Ishikawa (cell line): ENCODE data around the gene COL18A1.

ENCODE experiments used
- CEBPB ChIP-seq: IDR thresholded peaks from 2 replicates; pipeline ENCODE4 v1.6.1; 2012
- CREB1 ChIP-seq: IDR thresholded peaks from 2 replicates; pipeline ENCODE4 v1.6.1; 2012; ENCODE audit warnings: low read depth
- EGR1 ChIP-seq: IDR thresholded peaks from 2 replicates; pipeline ENCODE4 v1.6.1; 2012
- EP300 ChIP-seq: IDR thresholded peaks from 2 replicates; pipeline ENCODE4 v1.6.1; 2012; ENCODE audit warnings: borderline replicate concordance
- FOXM1 ChIP-seq: IDR thresholded peaks from 2 replicates; pipeline ENCODE4 v1.6.1; 2012; ENCODE audit warnings: low read depth, borderline replicate concordance
- NFIC ChIP-seq: IDR thresholded peaks from 2 replicates; pipeline ENCODE4 v1.6.1; 2012
- RAD21 ChIP-seq: IDR thresholded peaks from 2 replicates; pipeline ENCODE4 v1.6.1; 2012; ENCODE audit warnings: low read depth
- TAF1 ChIP-seq: IDR thresholded peaks from 2 replicates; pipeline ENCODE4 v1.6.1; 2012; ENCODE audit warnings: low read depth, mild to moderate bottlenecking
- TCF12 ChIP-seq: IDR thresholded peaks from 2 replicates; pipeline ENCODE4 v1.6.1; 2012; ENCODE audit warnings: low read depth
- TEAD4 ChIP-seq: IDR thresholded peaks from 2 replicates; pipeline ENCODE4 v1.6.1; 2012
- YY1 ChIP-seq: IDR thresholded peaks from 2 replicates; pipeline ENCODE4 v1.6.1; 2012; ENCODE audit warnings: low read depth
- ZBTB7A ChIP-seq: IDR thresholded peaks from 2 replicates; pipeline ENCODE4 v1.6.1; 2012; ENCODE audit warnings: low read depth
- TF ChIP-seq, protein P1 (sequence below): IDR thresholded peaks from 2 replicates; pipeline ENCODE4 v1.6.1; 2012; ENCODE audit warnings: low read depth, mild to moderate bottlenecking
- TF ChIP-seq, protein P2 (sequence below): IDR thresholded peaks from 2 replicates; pipeline ENCODE4 v1.6.1; 2012
- TF ChIP-seq, protein P3 (sequence below): IDR thresholded peaks from 2 replicates; pipeline ENCODE4 v1.6.1; 2012

Gene COL18A1

DNA sequence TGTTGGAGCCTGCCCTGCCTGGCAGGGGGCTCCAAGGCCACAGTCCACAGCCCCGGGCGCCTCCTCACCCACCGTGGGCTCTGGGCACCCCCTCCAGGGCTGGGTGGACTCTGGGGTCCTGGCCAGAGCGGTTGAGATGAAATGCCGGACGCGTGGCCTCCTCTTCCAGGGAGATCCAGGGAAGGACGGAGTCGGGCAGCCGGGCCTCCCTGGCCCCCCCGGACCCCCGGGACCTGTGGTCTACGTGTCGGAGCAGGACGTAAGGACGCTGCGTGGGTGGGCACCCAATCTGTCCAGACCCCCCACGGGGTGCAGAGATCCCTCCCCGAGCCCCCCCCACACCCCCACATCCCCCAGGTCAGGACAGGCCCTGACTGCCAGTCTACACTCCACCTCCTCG, 86.1 kb downstream of the COL18A1 start:
- TF ChIP-seq NFIC (no peak), EGR1 (no peak), CEBPB (no peak), EP300 (no peak), YY1 (no peak), TAF1 (no peak), TEAD4 (no peak), RAD21 (no peak), FOXM1 (no peak), TCF12 (no peak), ZBTB7A (no peak), CREB1 (no peak)
- TF ChIP-seq, protein P1, sequence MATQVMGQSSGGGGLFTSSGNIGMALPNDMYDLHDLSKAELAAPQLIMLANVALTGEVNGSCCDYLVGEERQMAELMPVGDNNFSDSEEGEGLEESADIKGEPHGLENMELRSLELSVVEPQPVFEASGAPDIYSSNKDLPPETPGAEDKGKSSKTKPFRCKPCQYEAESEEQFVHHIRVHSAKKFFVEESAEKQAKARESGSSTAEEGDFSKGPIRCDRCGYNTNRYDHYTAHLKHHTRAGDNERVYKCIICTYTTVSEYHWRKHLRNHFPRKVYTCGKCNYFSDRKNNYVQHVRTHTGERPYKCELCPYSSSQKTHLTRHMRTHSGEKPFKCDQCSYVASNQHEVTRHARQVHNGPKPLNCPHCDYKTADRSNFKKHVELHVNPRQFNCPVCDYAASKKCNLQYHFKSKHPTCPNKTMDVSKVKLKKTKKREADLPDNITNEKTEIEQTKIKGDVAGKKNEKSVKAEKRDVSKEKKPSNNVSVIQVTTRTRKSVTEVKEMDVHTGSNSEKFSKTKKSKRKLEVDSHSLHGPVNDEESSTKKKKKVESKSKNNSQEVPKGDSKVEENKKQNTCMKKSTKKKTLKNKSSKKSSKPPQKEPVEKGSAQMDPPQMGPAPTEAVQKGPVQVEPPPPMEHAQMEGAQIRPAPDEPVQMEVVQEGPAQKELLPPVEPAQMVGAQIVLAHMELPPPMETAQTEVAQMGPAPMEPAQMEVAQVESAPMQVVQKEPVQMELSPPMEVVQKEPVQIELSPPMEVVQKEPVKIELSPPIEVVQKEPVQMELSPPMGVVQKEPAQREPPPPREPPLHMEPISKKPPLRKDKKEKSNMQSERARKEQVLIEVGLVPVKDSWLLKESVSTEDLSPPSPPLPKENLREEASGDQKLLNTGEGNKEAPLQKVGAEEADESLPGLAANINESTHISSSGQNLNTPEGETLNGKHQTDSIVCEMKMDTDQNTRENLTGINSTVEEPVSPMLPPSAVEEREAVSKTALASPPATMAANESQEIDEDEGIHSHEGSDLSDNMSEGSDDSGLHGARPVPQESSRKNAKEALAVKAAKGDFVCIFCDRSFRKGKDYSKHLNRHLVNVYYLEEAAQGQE: no peak
- TF ChIP-seq, protein P2, sequence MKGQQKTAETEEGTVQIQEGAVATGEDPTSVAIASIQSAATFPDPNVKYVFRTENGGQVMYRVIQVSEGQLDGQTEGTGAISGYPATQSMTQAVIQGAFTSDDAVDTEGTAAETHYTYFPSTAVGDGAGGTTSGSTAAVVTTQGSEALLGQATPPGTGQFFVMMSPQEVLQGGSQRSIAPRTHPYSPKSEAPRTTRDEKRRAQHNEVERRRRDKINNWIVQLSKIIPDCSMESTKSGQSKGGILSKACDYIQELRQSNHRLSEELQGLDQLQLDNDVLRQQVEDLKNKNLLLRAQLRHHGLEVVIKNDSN: no peak
- TF ChIP-seq, protein P3, sequence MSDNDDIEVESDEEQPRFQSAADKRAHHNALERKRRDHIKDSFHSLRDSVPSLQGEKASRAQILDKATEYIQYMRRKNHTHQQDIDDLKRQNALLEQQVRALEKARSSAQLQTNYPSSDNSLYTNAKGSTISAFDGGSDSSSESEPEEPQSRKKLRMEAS: no peak

DNA sequence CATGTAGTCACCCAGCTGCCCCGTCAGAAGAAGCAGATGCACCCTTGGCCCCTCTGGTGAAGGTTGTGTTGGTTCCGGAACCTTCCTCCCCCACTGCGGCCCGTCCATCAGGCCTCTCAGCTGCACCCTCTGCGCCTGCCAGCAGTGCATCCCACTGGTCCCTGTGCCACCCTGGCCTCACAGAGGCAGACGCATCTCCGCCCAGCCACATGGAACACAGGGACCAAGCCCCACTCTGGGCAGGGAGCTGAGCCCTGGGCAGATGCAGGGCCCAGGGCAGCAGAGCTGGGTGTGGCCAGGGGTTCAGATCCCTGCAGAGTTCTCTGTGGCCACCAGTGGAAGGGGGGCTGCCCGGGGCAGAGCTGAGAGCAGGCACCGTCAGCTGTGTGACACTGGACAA, 86.7 kb downstream of the COL18A1 start:
- no peak for TF ChIP-seq EP300
- TF ChIP-seq CREB1: no peak
- TF ChIP-seq TCF12: no peak
- no peak for TF ChIP-seq FOXM1
- TF ChIP-seq, protein P1: no peak
- no peak for TF ChIP-seq TAF1
- no peak for TF ChIP-seq ZBTB7A
- no peak for TF ChIP-seq TEAD4
- TF ChIP-seq RAD21: no peak
- TF ChIP-seq EGR1: no peak
- TF ChIP-seq NFIC: no peak
- TF ChIP-seq, protein P3: no peak
- no peak for TF ChIP-seq CEBPB
- TF ChIP-seq, protein P2: no peak
- no peak for TF ChIP-seq YY1

DNA sequence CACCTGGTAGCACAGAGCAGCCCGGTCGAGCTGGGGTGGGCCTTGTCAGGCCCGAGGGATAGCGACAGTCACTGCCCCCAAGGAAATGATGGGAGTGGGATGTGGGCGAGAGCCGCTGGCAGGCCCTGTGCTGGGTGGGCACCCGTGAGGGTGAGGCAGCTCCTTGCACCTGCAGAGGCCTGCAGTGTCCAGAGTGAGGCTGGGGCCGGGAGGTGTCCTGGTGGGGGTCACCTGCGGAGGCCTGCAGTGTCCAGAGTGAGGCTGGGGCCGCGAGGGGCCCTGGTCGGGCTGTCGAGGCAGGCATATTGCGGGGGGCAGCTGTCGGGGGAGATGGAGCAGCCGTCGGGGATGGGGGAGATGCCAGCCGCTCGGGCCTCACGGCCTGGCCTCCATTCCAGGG, 87.8 kb downstream of the COL18A1 start:
- TF ChIP-seq ZBTB7A (no peak), CREB1 (no peak)

DNA sequence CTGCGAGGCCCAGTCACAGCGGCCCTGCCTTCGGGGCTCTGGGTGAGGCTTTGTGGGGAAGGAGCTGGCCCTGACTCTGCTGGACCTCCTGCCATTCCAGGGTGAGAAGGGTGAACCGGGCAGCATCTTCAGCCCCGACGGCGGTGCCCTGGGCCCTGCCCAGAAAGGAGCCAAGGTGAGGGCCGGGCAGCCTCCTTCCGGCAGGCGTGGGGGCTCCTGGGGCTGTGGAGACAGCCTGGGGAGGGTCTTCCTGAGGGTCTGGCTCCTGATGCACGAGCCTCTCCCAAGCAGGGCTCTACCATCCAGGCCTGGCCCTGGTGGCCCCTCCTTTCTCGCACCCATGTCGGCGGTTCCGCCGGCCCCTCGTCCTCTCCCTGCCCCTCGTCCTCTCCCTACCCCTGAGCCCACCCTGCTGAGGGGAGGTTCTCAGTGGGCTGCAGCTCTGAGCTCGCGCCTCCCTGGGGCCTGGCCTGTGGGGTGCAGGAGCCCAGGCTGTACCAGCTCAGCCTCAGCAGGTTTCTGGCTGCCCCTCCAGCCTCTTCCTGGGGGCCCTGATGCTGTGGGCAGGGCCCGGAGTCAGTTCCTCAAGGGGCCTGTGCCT, 88.5 kb downstream of the COL18A1 start:
- TF ChIP-seq TEAD4 (no peak), EGR1 (no peak), ZBTB7A (no peak), TAF1 (no peak), FOXM1 (no peak), YY1 (no peak)
- TF ChIP-seq, protein P2: no peak
- TF ChIP-seq, protein P1: no peak
